Activated gamma-delta T cell treated with anti-CD3 and anti-CD28 coated beads, Interleukin-2, amount 50 U/mL, for 16 hours (primary cell): ENCODE data around the gene SLCO1B1.
"Not testable (repeated sequence)": the region's sequence is repeated elsewhere in the genome, so short reads cannot be mapped to it uniquely, and the experiment has no call there.

ENCODE experiments used
- DNase-seq: peaks from one replicate; pipeline ENCODE4 v3.0.0-alpha.2; 2020; ENCODE audit warnings: low read depth

SLCO1B1 gene, protein sequence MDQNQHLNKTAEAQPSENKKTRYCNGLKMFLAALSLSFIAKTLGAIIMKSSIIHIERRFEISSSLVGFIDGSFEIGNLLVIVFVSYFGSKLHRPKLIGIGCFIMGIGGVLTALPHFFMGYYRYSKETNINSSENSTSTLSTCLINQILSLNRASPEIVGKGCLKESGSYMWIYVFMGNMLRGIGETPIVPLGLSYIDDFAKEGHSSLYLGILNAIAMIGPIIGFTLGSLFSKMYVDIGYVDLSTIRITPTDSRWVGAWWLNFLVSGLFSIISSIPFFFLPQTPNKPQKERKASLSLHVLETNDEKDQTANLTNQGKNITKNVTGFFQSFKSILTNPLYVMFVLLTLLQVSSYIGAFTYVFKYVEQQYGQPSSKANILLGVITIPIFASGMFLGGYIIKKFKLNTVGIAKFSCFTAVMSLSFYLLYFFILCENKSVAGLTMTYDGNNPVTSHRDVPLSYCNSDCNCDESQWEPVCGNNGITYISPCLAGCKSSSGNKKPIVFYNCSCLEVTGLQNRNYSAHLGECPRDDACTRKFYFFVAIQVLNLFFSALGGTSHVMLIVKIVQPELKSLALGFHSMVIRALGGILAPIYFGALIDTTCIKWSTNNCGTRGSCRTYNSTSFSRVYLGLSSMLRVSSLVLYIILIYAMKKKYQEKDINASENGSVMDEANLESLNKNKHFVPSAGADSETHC

DNA sequence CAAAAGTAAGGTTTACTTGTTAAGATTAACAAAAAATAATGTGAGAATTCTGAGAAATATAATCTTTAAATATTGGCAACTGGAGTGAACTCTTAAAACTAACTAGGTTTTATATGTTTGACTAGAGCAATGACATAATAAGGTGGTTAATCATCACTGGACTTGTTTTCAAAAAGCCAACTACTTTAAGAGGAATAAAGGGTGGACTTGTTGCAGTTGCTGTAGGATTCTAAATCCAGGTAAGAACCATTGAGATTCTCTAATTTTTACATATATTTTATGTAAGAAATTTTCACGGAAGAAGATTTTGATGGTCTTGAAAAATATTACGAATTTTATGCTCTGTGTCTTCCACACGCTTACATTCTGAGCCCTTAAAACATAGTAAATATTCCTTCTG lies at the start of gene SLCO1B1:
Gene SLCO1B1, plus strand, starts transcription at position 197 of the 400 bp plus-strand sequence. CDS start 10,381 bp downstream, outside the sequence.
- DNase-seq: no peak

DNA sequence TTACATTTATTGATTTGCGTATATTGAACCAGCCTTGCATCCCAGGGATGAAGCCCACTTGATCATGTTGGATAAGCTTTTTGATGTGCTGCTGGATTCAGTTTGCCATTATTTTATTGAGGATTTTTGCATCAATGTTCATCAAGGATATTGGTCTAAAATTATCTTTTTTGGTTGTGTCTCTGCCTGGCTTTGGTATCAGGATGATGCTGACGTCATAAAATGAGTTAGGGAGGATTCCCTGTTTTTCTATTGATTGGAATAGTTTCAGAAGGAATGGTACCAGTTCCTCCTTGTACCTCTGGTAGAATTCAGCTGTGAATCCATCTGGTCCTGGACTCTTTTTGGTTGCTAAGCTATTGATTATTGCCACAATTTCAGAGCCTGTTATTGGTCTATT lies 46.2 kb upstream of the SLCO1B1 start:
- DNase-seq: not testable (repeated sequence)

DNA sequence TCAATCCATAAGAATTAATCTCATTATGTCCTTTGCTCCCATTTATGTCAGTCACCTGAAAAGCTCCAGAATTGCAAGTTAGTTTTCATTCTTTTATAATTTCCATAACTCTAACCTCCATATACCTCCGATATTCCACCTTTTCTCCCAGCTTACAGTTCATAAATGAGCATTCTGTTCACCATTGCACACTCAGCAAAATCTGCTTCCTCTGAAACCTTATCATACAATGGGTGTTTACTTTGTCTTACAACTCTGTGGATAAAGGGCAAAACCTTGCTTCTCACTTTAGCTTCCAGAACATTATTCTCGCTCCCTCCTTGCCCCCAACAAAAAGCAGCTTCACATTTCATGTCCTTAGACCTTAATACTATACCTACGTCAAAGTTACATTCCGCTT lies 19.3 kb upstream of the SLCO1B1 start:
- DNase-seq: no peak

DNA sequence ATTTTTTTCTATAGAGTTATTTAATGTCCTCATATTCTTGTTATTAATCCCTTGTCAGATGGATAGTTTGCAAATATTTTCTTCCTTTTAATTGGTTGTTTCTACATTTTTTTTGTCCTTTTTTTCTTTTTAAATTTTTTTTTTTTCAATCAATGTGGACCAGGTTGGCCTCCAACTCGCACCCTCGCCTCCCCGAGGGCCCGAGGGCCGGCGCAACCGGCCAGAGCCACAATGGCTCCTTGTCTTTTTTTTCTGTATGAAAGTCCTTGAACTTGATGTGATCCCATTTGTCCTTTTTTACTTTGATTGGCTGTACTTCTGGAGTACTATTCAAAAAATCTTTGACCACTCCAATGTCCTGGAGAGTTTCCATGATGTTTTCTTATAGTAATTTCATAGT lies 17.7 kb upstream of the SLCO1B1 start:
- no peak for DNase-seq

DNA sequence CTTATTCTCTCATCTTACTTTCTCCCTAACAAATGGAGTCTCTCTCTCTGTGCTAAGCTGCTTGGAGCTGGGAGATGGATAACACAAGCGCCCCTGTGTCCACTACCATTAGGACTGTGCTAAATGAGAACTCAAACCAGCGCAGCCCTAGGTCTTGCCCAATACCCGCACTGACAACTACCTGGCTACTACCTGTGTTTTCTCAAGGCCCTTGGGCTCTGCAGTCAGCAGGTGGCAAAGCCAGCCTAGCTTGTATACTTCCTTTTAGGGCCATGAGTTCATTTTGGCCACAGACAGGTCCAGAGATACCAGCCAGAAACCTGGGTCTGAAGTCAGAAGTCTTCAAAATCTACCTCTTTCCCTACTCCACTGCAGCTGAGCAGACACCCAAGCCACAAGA lies 13.0 kb upstream of the SLCO1B1 start:
- DNase-seq: no peak

DNA sequence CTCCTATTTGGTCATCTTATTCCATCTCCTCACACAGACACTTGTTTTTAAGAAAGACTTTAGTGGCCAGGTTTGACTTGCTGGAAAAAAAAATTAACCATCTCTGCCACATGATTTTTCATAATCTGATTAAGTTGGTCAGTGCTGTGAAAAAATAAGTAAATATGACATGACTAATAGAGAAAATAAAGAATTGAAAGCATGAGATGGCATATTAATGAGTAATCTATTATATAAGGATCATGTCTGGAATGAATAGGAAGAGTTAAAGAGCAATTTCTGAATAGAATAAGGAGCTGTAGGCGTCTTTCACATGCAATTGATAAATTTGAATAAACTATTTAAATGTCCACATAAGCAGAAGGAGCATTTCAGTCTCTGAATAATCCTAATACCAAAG lies 12.2 kb upstream of the SLCO1B1 start:
- DNase-seq: no peak

DNA sequence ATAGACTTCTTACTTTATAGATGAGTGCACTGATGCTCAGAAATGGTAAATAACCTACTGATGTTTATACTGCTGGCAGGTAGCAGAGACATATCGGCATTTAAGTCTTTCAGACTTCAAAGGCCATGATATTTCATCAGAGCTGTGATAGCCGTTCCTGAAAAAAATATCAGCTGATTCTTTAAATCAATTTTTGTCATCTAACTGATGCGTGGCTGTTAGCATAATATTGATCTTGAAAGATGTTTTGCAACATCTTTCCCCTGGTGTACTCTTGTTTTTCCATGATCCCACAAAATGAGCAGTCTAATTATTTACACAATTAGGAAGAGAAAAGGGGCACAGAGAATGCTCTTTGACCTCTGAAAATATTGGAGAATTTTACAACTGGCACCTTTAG lies 1.6 kb upstream of the SLCO1B1 start:
- no peak for DNase-seq

DNA sequence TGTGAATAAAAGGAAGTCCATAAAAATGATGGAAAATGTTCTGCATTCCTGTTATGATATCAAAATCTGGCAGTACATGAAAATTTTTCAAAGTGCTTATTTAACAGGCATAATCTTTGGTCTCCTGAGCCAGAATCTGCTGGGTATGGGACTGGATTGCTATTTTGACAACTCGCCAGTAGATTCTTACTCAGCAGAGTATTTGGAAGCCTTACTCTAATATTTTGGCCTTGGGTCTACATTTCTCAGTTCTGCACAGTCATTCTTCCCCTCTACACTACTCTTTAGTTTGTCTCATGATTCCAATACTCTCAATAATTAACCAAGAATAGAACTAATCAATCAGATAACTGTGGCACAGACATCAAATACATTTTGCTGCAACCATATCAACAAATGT lies 1.1 kb upstream of the SLCO1B1 start:
- DNase-seq: no peak

DNA sequence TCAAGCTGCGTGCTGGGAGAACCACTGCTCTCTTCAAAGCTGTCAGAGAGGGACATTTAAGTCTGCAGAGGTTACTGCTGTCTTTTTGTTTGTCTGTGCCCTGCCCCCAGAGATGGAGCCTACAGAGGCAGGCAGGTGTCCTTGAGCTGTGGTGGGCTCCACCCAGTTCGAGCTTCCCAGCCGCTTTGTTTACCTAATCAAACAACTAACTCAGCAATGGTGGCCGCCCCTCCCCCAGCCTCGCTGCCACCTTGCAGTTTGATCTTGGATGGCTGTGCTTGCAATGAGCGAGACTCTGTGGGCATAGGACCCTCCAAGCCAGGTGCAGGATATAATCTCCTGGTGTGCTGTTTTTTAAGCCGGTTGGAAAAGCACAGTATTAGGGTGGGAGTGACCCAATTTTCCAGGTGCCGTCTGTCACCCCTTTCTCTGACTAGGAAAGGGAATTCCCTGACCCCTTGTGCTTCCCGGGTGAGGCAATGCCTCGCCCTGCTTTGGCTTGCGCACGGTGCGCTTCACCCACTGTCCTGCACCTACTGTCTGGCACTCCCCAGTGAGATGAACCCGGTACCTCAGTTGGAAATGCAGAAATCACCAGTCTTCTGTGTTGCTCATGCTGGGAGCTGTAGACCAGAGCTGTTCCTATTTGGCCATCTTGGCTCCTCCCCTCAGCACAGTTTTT lies 6.5 kb downstream of the SLCO1B1 start:
- DNase-seq: not testable (repeated sequence)

DNA sequence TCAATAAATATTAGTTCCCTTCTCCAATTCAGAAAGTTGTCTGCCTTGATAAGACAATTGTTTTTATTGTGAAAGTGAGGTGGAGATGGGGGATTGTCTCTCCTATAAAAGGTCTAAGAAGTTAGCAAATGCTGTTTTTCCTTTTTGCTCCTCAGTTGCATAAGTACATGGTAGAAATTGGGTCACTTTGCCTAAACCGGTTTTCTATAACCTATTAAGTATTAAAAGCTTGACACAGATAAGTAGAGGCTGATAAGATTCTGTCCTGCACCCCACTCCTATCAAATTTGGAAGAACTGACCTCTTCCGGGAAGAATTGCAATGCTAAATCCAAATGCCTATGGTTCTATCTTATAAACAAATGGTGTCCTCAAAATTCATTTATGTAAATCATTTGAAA lies 7.0 kb downstream of the SLCO1B1 start:
- DNase-seq: no peak

DNA sequence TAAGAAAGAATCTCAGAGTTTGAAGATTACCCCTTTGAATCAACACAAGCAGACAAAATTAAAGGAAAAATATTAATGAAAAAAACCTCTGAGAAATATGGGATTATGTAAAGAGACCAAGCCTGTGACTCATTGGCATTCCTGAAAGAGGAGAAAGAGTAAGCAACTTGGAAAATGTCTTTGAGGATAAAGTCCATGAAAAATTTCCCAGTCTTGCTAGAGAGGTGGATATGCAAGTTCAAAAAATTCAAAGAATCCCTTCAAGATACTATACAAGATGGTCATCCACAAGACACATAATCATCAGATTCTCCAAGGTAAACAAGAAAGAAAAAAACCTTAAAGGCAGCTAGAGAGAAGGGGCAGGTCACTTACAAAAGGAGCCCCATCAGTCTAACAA lies 13.3 kb downstream of the SLCO1B1 start:
- no peak for DNase-seq

DNA sequence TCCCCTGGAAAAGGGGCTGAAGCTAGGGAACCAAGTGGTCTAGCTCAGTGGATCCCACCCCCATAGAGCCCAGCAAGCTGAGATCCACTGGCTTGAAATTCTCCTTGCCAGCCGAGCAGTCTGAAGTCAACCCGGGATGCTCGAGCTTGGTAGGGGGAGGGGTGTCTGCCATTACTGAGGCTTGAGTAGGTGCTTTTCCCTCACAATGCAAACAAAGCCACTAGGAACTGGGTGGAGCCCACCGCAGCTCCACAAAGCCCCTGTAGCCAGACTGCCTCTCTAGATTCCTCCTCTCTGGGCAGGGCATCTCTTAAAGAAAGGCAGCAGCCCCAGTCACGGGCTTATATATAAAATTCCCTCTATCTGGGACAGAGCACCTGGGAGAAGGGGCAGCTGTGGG lies 18.9 kb downstream of the SLCO1B1 start:
- not testable (repeated sequence) for DNase-seq

DNA sequence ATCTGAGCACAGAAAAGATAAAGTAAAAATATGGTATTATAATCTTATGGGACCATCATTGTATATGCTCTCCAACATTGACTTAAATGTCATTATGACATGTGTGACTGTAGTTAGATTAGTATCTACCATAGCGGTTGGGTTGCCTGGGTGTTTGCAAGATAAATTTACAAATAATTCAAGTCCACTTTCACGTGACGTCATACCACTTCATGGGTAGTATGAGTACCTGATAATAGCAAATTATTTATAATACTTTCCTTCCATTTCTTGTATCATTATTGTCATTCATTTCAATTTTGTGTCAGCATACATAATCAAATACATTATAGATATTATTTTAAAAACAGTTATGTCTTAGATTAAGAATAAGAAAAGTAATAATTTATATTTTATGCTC lies 20.2 kb downstream of the SLCO1B1 start:
- DNase-seq: no peak

DNA sequence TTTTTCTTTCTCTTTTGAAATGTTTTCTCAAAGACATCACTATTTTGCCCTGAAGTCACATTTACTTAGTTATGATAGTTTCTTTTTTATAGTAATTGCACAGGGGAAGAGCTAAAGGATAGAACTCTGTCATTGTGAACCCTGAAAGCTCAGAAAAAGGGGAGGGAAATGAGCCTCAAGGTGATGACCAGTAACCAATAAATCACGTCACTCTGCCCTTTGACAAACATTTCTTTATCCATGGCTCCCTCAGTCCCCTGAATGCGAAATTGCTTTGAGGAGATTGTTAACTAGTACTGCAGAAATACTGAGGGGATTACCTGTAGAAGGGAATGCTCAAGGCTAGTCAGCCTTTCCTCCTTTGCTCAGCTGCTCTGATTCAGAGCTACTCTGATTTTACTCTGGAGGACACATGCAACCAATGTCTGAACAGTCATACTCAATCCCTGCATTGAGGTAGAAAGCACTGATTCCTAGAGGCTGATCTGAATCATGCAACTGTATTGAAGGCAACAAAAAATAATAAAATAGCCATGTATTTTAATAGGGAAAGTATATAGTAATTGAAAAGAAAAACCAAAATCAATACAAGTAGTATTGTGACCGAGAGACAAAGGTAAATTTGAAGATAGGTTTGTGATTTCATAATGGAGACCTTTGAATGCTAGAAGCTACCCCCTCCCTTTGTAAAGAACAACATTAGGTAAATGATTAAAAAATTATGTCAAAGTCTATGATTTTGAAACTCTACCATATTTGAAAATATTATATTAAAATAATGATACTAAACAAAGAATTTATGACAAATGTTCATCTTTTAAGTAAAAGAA lies 24.7 kb downstream of the SLCO1B1 start:
- DNase-seq: no peak

DNA sequence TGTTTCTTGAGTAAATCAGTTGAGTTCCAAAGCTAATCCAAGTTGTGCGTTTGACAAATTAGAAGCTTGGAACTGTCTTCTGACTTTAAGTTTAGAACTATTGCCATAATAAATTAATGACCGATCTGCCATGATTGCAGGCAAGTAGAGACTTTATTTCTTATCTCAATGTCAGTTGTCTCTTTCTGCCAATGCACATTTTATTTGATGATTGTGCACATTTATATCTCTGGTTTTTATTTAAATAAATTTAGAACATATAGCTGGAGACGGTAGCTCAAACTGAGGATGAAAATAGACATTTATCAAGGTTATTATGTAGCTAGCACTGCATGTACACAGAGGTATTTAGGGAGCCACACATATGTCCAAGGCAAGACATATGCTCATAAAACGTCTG lies 34.1 kb downstream of the SLCO1B1 start:
- no peak for DNase-seq

DNA sequence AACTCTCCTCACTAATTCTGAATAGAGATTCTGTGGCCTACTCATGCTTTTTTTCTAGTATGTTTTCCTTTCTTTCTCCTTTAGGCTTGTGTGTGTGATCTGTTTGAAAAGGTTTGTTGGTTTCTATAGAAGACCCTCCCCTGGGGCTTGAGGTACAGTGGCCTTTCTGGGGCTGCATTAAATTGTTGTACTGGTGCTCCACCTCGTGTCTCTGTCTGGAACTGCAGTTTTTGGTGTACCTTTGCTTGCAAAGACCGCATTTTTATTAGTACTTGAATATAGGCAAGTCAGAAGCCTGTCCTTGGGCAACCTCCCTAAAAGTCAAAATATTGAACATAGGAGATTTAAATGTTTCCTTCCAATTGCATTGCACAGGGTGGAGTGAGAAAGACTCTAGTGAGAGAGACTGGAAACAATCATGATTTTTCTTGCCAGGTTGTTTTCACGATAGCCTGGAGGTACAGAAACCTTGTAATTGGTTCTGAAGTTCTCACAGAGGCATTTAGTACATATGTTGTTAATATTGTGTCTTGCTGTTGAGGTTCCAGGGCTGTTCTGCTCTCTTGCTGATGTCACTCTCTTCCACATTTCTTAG lies 39.0 kb downstream of the SLCO1B1 start:
- no peak for DNase-seq

DNA sequence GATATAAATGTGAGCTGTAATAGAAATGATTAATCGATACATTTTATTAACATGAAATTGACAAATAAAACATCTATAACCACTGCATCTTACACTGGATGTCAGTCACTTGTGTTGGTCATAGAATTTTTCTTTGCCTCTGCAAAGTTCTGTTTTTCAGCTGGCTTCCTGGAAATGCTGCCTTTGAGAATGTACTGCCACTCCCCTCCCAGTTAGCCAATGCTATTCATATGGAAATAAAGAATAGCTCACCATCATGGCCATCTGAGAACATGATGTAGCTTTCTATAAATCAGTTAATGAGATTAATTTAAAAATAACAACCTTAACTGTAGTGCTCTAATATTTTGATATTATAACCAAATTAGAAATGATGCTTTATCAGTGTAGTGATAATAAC lies 41.1 kb downstream of the SLCO1B1 start:
- no peak for DNase-seq

DNA sequence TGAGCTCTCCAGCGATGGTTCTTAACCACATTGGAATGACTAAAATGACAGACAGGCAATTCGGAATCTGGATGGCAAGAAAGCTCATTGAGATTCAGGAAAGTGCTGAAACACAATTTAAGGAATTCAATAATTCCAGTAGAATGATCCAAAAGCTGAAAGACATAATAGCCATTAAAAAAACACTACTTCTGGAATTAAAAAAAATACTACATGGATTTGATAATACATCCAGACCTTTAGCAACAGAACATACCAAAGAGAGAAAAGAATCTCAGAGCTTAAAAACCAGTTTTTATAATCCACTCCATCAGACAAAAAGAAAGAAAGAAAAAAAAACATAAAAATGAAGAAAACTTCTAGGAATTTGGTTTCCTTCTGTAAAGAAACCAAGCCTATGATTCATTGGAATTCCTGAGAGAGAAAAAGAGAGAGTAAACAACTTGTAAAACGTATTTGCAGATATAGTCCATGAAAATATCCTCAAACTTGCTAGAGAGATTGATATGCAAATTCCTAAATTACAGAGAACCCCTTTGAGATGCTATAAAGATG lies 52.8 kb downstream of the SLCO1B1 start:
- DNase-seq: no peak

DNA sequence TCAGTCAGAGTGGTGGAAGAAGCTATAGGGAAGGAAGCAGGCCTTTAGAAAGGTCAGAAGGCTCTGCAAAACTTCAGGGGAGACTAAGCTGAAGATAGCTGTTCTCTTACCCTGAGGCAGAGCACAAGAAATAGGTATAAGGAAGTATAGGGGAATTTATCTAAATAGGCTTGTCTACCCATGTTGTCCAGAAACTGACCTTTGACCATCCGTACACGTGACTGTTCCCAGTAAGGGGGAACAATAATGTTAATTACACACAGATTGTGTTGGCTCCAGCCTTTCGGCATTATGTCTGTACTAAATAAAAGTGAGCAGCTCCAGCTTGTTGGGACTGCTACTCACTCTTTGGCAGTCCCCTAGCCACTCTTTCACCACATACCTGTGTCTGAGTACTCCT lies 59.0 kb downstream of the SLCO1B1 start:
- no peak for DNase-seq

DNA sequence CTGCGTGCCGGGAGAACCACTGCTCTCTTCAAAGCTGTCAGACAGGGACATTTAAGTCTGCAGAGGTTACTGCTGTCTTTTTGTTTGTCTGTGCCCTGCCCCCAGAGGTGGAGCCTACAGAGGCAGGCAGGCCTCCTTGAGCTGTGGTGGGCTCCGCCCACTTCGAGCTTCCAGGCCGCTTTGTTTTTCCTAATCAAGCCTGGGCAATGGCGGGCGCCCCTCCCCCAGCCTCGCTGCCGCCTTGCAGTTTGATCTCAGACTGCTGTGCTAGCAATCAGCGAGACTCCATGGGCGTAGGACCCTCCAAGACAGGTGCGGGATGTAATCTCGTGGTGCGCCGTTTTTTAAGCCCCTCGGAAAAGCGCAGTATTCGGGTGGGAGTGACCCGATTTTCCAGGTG lies 83.4 kb downstream of the SLCO1B1 start:
- DNase-seq: not testable (repeated sequence)

DNA sequence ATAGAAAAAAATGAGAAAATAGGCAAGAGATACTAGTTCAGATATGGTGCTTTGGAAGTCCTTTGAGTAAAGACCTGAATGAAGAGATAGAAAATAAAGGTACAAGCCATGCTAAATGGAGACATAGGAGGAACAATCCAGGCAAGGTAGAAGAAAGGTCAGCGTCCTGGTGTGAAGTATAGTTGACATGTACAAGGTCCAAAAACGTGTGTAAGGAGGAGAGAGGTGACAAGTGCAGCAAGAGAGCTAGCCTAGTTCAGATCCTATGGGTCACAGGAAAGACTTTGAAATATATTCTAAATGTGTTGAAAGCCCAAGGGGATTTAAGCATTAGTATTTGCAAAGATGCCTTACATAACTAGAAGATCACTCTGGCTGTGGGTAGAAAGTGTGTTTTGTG lies 88.2 kb downstream of the SLCO1B1 start:
- DNase-seq: no peak
